GM18517 (cell line): ENCODE results near the gene JPH3.
"Not testable (repeated sequence)": the region's sequence is repeated elsewhere in the genome, so short reads cannot be mapped to it uniquely, and the experiment has no call there.

ENCODE experiments used
- ATAC-seq: cut with Tn5 transposase; IDR thresholded peaks from one replicate; pipeline ENCODE4 v1.9.1; 2021; ENCODE audit warnings: mild to moderate bottlenecking, moderate library complexity; ENCODE audit not compliant: unreplicated experiment

JPH3 gene

GRCh38 chr16:87708881-87709638 is 106.8 kb downstream of the JPH3 start:
- no peak for ATAC-seq

DNA sequence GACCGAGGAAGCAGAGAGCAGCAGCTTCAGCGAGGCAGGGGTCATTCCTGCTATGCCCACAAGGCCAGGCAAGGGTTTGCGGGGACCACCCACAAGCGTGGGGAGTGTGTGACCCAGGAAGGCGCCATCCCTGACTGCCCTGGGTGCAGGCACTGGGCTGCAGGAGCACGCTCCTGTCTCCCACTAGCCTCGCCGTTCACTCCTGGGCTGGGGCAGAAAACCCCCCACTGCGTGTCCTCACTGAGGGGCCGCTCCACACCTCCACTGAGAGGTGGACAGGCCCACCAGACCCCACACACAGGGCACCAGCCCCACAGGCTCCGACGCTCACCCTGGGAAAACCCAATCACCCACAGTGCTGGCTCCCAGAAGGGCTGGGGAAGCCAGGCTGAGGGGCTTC is 107.4 kb downstream of the JPH3 start:
- ATAC-seq, result no peak

- ATAC-seq, result no peak
These were observed 108.6 kb downstream of the JPH3 start for GRCh38 chr16:87710887-87711286.

GRCh38 chr16:87712184-87712762 is 110.0 kb downstream of the JPH3 start:
- no peak for ATAC-seq

DNA sequence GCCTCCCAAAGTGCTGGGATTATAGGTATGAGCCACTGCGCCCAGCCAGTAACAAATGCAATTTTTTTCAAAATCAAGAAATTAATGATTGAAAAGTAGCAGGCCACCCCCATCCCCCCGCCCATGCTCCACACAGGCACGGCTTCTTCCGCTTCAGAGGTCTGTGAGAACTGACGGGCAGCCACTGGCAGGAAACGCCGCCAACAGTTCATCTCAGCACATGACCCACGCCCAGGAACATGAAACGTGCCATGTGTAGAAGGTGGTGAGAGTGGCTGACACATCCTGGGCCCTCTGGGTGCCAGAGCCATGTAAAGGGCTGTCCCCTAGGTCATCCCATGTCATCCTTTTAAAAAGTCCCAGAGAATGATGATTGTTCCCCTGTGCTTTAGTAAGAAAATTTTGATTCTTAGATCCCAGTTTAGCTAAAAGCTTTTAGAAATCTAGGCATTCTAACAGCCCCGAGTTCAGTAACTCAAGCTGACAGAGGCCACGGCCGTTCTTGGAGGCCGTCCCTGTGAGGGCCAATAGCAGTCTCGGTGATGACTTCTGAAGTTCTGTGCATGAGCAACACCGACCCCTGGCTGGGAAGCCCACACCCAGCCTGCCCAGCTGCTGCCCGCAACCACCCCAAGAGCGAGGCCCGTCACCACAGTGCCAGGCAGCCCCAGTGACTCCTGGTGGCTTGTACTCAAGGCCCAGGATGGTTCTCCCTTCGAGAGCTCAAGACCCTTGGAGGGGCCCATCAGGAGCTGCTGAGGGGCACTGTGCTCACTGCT is 111.3 kb downstream of the JPH3 start:
- ATAC-seq, result no peak

GRCh38 chr16:87715231-87715630 is 112.9 kb downstream of the JPH3 start:
- no peak for ATAC-seq

- no peak for ATAC-seq
These were observed 113.3 kb downstream of the JPH3 start for GRCh38 chr16:87715658-87716057.

DNA sequence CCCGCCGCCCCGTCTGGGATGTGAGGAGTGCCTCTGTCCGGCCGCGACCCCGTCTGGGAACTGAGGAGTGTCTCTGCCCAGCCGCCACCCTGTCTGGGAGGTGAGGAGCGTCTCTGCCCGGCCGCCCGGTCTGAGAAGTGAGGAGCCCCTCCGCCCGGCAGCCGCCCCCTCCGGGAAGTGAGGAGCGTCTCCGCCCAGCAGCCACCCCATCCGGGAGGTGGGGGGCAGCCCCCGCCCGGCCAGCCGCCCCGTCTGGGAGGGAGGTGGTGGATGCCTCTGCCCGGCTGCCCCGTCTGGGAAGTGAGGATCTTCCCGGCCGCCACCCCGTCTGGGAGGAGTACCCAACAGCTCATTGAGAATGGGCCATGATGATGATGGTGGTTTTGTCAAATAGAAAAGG is 116.5 kb downstream of the JPH3 start:
- not testable (repeated sequence) for ATAC-seq

DNA sequence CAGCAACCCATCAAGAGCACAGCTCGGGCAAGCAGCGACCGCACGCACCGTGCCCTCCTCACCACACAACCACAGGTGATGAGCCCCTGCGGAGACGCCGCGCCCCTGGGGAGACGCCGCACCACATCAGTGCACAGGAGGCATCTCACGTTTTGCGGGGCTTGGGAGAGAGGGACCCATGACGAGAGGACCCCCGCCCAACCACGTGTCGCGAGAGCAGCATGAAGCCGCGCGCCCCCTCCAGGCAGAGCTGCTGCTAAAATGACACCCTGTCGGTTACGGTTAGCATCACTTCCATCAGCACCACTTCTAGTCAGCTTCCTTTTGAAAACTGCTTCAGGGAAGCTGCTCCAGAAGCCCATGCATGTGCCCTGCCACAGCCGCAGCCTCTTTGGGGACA is 118.1 kb downstream of the JPH3 start:
- ATAC-seq, result no peak

DNA sequence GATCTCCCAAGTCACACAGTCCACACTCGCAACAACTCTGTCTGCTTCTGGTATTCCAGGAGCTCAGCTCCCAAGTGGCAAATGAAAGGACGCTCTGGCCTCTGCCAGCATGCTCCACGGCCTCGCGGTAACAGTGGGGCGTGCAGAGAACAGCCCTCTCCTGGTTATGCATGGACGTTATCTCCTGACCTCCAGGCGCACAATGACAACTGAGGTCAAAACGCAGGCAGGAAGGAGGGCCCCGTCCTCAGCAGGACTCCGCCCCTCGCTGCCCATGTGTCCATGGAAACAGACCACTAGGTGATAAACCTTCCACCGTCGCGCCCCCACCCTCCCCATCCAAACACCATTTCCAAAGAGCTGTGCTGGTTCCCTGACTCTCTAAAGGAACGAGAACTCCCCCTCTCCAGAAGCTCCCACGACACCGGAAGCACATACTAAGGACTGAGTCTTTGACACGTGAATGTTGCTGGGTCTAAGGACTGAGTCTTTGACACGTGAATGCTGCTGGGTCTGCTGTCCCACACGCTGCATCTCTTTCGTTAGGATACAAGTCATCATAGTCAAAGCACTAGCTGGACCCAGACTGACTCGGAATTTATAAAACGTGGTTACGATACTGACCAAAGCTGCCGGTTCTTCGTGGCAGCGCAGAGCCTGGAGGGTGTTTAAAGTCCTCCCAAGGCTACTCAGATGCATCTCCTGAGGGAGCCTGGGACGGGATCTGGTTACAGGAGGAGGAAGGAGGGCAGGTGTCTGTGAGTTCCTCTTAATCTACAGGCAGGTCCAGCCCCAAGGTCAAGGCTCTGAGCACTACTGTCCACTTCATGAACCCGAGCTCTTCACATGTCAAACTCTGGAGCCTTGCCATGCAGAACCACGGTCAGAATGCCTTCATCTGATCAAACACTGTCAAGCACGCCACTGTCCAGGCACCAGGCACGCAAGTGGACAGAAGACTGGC is 119.6 kb downstream of the JPH3 start:
- no peak for ATAC-seq

- ATAC-seq, result no peak
These were observed 120.4 kb downstream of the JPH3 start for GRCh38 chr16:87722590-87723225.

GRCh38 chr16:87723226-87723623 is 120.9 kb downstream of the JPH3 start:
- no peak for ATAC-seq

DNA sequence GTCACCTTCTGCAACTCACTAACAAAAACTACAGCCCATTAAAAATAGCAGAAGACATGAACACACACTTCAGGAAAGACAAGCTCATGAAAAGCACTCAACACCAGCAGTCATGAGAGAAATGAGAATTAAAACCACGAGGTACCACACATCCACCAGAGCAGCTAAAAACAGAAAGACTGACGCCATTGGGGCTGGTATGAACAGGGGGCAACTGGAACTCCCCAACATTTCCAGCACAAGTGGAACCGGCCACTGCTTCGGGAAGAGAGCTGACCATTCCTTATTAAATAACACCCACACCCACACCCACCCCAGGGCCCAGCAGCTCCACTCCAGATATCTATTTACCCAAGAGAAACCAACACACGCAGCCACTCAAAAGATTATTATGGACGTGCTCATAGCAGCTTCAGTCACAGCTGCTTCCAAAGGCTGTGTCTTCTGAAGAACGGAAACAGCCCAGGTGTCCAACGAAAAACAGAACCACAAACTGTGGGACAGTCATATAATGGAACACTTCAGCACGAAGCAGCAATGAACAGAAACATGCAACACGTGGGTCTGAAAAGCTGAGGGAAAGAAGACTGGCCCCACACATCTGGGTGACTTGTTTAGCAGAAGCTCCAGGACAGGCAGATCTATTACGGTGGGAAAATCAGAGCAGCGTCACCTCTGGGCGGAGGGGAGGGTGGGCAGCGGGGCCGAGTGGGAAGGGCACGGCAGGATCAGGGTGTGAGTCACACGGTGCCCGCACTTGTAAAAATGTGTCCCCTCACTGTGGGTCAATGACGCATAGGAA is 122.4 kb downstream of the JPH3 start:
- ATAC-seq, result no peak

GRCh38 chr16:87725596-87726235 is 123.4 kb downstream of the JPH3 start:
- no peak for ATAC-seq

DNA sequence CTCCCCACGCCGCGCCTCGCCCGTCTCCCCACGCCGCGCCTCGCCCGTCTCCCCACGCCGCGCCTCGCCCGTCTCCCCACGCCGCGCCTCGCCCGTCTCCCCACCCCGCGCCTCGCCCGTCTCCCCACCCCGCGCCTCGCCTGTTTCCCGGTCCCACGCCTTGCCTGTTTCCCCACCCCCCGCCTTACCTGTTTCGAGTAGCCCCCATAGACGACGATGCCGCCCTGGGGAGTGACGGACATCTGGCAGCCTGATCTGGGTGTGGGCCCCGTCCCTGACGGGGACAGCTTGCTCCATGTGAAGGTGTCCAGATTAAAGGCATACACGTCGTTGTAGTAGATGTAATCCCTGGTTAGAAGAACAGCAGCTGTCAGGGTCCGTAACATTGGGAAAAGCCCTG is 124.3 kb downstream of the JPH3 start:
- not testable (repeated sequence) for ATAC-seq

- no peak for ATAC-seq
These were observed 125.0 kb downstream of the JPH3 start for GRCh38 chr16:87727346-87727745.

- no peak for ATAC-seq
These were observed 125.7 kb downstream of the JPH3 start for GRCh38 chr16:87728026-87728425.

GRCh38 chr16:87729266-87729954 is 127.1 kb downstream of the JPH3 start:
- ATAC-seq, result no peak
